MM.1S (cell line): ENCODE measurements around the gene SERPINB12.

Experiments used
- DNase-seq: peaks from one replicate; pipeline ENCODE4 v3.0.0-alpha.2; 2015
- H2AFZ ChIP-seq: fragments of 300-600 bp; sonication (generic); 2 replicates; pipeline ENCODE4 v1.6.0; 2016; ENCODE audit warnings: antibody characterized with exemption, low read length
- H3F3A ChIP-seq: fragments of 300-600 bp; sonication (generic); 2 replicates; pipeline ENCODE4 v1.6.1; 2016; ENCODE audit warnings: mild to moderate bottlenecking, antibody characterized with exemption, low read length, moderate library complexity, mixed read lengths; ENCODE audit not compliant: insufficient read depth
- H3K27ac ChIP-seq: fragments of 300-600 bp; sonication (generic); 2 replicates; pipeline ENCODE4 v1.5.1; 2016; ENCODE audit warnings: mild to moderate bottlenecking, low read length
- H3K27me3 ChIP-seq: fragments of 300-600 bp; sonication (generic); replicated peaks from 2 replicates; pipeline ENCODE4 v1.6.0; 2016; ENCODE audit warnings: low read length; ENCODE audit not compliant: insufficient read depth
- H3K36me3 ChIP-seq: fragments of 300-600 bp; sonication (generic); replicated peaks from 2 replicates; pipeline ENCODE4 v1.6.1; 2016; ENCODE audit warnings: mild to moderate bottlenecking, low read length, mixed read lengths; ENCODE audit not compliant: insufficient read depth
- H3K4me1 ChIP-seq: fragments of 300-600 bp; sonication (generic); 2 replicates; pipeline ENCODE4 v1.6.1; 2016; ENCODE audit warnings: low read length, mixed read lengths
- H3K4me2 ChIP-seq: fragments of 300-600 bp; sonication (generic); 2 replicates; pipeline ENCODE4 v1.6.0; 2016; ENCODE audit warnings: low read depth, low read length
- H3K4me3 ChIP-seq: fragments of 300-600 bp; sonication (generic); 2 replicates; pipeline ENCODE4 v1.5.1; 2016; ENCODE audit warnings: low read length, mixed read lengths
- H3K79me2 ChIP-seq: fragments of 300-600 bp; sonication (generic); 2 replicates; pipeline ENCODE4 v1.6.1; 2016; ENCODE audit warnings: mixed run types, low read length, mixed read lengths
- H3K9ac ChIP-seq: fragments of 300-600 bp; sonication (generic); 2 replicates; pipeline ENCODE4 v1.6.1; 2016; ENCODE audit warnings: low read length, mixed read lengths
- H3K9me2 ChIP-seq: fragments of 300-600 bp; sonication (generic); replicated peaks from 2 replicates; pipeline ENCODE4 v1.6.1; 2016; ENCODE audit warnings: mild to moderate bottlenecking, low read length, mixed read lengths; ENCODE audit not compliant: insufficient read depth
- H3K9me3 ChIP-seq: fragments of 300-600 bp; sonication (generic); replicated peaks from 2 replicates; pipeline ENCODE4 v1.6.1; 2016; ENCODE audit warnings: mild to moderate bottlenecking, low read length, mixed read lengths; ENCODE audit not compliant: insufficient read depth
- H4K20me1 ChIP-seq: fragments of 300-600 bp; sonication (generic); 2 replicates; pipeline ENCODE4 v1.6.1; 2016; ENCODE audit warnings: mild to moderate bottlenecking, low read length, moderate library complexity, mixed read lengths; ENCODE audit not compliant: insufficient read depth
- EZH2 ChIP-seq: fragments of 300-600 bp; sonication (generic); optimal IDR thresholded peaks from 2 replicates; pipeline ENCODE3; 2017; ENCODE audit warnings: low read depth, mild to moderate bottlenecking, antibody characterized with exemption, low read length, mixed read lengths
- EZH2phosphoT487 ChIP-seq: fragments of 300-600 bp; sonication (generic); IDR thresholded peaks from 2 replicates; pipeline ENCODE4 v1.6.1; 2018; ENCODE audit warnings: antibody characterized with exemption, low read length
- TF ChIP-seq, protein P1 (sequence below): fragments of 300-600 bp; sonication (generic); IDR thresholded peaks from 2 replicates; pipeline ENCODE4 v1.5.1; 2016; ENCODE audit warnings: antibody characterized with exemption, low read length, mixed read lengths

Gene SERPINB12

DNA sequence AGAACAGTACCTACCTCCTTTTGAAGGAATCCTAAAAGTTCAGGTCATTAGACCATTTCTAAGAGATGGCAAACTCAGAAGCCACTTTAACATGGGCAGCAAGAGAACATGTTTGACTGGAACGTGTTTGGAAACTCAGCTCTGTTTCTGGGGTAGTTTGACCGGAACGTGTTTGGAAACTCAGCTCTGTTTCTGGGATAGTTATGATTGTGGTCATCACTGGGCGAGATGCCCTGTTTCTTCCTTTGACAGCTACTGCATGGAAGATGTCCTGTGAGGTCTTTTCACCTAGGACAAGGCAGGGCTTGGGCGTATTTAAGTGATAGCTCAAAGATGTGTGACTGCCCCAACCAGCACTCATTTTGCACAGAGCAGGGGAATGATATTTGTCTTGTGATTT lies 25.1 kb downstream of the SERPINB12 start:
- Histone ChIP-seq H4K20me1 (no peaks in the 10 kb centered on the region), H3K36me3 (no peaks in the 10 kb centered on the region), H3K4me1 (peaks cover 6% of the 10 kb centered on the region), H3K9me2 (no peaks in the 10 kb centered on the region), H3K4me3 (no peak overlapping the region), H3K27me3 (no peaks in the 10 kb centered on the region), H3K79me2 (no peaks in the 10 kb centered on the region), H3F3A (no peaks in the 10 kb centered on the region), H3K9ac (no peak overlapping the region), H3K9me3 (no peaks in the 10 kb centered on the region), H3K4me2 (no peak overlapping the region), H3K27ac (no peak overlapping the region), H2AFZ (no peak overlapping the region)
- TF ChIP-seq EZH2 (no peak), EZH2phosphoT487 (no peak)
- TF ChIP-seq, protein P1, sequence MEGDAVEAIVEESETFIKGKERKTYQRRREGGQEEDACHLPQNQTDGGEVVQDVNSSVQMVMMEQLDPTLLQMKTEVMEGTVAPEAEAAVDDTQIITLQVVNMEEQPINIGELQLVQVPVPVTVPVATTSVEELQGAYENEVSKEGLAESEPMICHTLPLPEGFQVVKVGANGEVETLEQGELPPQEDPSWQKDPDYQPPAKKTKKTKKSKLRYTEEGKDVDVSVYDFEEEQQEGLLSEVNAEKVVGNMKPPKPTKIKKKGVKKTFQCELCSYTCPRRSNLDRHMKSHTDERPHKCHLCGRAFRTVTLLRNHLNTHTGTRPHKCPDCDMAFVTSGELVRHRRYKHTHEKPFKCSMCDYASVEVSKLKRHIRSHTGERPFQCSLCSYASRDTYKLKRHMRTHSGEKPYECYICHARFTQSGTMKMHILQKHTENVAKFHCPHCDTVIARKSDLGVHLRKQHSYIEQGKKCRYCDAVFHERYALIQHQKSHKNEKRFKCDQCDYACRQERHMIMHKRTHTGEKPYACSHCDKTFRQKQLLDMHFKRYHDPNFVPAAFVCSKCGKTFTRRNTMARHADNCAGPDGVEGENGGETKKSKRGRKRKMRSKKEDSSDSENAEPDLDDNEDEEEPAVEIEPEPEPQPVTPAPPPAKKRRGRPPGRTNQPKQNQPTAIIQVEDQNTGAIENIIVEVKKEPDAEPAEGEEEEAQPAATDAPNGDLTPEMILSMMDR, result no peak
- DNase-seq, result no peak

- Histone ChIP-seq H3K27ac (no peak overlapping the region), H4K20me1 (no peaks in the 10 kb centered on the region), H3K9ac (no peak overlapping the region), H3K4me1 (peaks cover under 1% of the 10 kb centered on the region; the same call in 1 of the 2 replicates), H3K9me3 (no peaks in the 10 kb centered on the region), H3K4me3 (no peak overlapping the region), H3K36me3 (no peaks in the 10 kb centered on the region), H3K79me2 (no peaks in the 10 kb centered on the region), H3K9me2 (no peaks in the 10 kb centered on the region), H2AFZ (no peak overlapping the region), H3K4me2 (no peak overlapping the region), H3F3A (no peaks in the 10 kb centered on the region), H3K27me3 (no peaks in the 10 kb centered on the region)
- no peak for DNase-seq
- TF ChIP-seq EZH2 (no peak), EZH2phosphoT487 (no peak)
- TF ChIP-seq, protein P1, result no peak
These were observed 25.7 kb downstream of the SERPINB12 start for GRCh38 chr18:63567825-63568224.

DNA sequence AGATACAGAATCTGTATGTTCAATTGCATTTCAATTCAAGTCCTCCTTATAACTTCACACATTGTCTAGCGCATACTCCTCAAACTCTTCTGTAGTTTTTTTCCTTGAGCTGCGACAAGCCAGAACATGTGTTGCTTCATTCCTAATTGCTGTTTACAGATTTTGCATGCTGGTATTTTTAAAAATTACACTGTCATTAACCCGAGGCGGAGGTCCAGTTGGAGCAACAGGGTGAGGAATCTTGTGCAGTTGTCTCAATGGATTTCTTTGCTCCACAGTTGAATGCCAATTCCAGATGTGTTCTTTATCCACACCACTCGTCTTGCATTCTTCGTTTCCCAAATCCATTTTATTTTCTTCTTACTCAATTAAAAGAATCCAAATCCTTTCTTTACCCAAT lies 28.6 kb downstream of the SERPINB12 start:
- Histone ChIP-seq H3K79me2 (no peaks in the 10 kb centered on the region), H4K20me1 (no peaks in the 10 kb centered on the region), H2AFZ (no peak overlapping the region), H3K9me3 (no peaks in the 10 kb centered on the region), H3K4me3 (no peak overlapping the region), H3K27me3 (no peaks in the 10 kb centered on the region), H3K36me3 (no peaks in the 10 kb centered on the region), H3K9me2 (no peaks in the 10 kb centered on the region), H3K4me1 (no peaks in the 10 kb centered on the region), H3K9ac (no peak overlapping the region), H3K27ac (no peak overlapping the region), H3F3A (no peaks in the 10 kb centered on the region), H3K4me2 (no peak overlapping the region)
- DNase-seq, result no peak
- no peak for TF ChIP-seq EZH2
- TF ChIP-seq EZH2phosphoT487, result no peak
- TF ChIP-seq, protein P1, result no peak

GRCh38 chr18:63575681-63576080 lies 33.5 kb downstream of the SERPINB12 start:
- H3K9ac ChIP-seq, result no peak overlapping the region
- no peak overlapping the region for H3K27ac ChIP-seq
- TF ChIP-seq EZH2phosphoT487, result no peak
- TF ChIP-seq, protein P1, result no peak
- no peak for TF ChIP-seq EZH2
- H3K9me2 ChIP-seq, result no peaks in the 10 kb centered on the region
- no peaks in the 10 kb centered on the region for H3K9me3 ChIP-seq
- DNase-seq, result no peak
- no peaks in the 10 kb centered on the region for H3F3A ChIP-seq
- no peaks in the 10 kb centered on the region for H3K4me1 ChIP-seq
- H4K20me1 ChIP-seq, result no peaks in the 10 kb centered on the region
- H3K79me2 ChIP-seq, result no peaks in the 10 kb centered on the region
- no peak overlapping the region for H3K4me3 ChIP-seq
- H2AFZ ChIP-seq, result no peak overlapping the region
- no peaks in the 10 kb centered on the region for H3K27me3 ChIP-seq
- no peak overlapping the region for H3K4me2 ChIP-seq
- H3K36me3 ChIP-seq, result no peaks in the 10 kb centered on the region
